PC-3 (cell line): ENCODE data around the gene CASZ1.

Experiments used
- EZH2 ChIP-seq: fragments of 300-600 bp; sonication (generic); IDR thresholded peaks from one replicate; pipeline ENCODE4 v1.6.1; 2017; ENCODE audit warnings: antibody characterized with exemption, mild to moderate bottlenecking, low read length; ENCODE audit not compliant: unreplicated experiment
- TF ChIP-seq, protein P1 (sequence below): fragments of 300-600 bp; sonication (generic); conservative IDR thresholded peaks from 2 replicates; pipeline ENCODE4 v1.5.1; 2017; ENCODE audit warnings: antibody characterized with exemption, low read depth, mild to moderate bottlenecking, low read length

DNA sequence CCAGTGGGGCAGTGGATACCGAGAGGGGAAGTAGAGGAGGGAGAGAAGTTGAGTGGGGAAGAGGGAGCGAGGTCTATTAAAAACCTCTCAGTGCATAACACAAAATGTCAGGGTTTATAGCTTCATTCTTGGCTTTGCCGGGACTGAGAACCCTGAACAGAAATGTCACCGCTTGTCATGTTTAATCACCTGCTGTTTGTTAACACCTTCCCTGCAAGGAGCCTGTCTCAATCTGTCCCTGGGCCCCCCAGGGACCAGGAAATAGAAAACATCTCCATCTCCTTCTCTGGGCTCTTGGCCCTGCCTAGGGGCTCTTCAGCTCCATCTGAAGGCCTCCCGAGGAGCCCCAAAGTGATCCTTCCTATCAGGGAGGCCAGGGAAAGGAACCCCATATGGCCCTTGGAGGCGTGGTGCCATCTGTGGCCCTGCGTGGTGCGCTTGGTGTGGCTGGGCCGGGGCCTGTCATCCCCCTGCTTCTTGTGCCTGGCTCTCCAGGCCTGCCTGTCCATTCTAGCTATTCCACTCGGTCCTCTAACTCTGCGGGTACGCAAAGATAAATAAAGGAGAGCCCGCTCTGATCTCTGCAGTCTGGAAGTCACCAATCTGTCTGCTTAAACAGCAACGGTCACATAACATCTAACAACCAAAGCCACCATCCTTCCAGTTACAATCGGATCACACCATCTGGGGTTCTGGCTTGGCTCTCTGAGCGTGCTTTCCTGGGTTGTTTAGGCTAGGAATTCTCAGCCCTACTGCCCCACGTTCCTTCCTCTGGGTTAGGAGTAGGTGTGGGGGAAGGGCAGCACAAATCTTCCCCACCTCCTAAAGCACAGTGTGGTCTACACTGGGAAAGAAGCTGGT is 113.8 kb downstream of the CASZ1 start:
- TF ChIP-seq, protein P1, sequence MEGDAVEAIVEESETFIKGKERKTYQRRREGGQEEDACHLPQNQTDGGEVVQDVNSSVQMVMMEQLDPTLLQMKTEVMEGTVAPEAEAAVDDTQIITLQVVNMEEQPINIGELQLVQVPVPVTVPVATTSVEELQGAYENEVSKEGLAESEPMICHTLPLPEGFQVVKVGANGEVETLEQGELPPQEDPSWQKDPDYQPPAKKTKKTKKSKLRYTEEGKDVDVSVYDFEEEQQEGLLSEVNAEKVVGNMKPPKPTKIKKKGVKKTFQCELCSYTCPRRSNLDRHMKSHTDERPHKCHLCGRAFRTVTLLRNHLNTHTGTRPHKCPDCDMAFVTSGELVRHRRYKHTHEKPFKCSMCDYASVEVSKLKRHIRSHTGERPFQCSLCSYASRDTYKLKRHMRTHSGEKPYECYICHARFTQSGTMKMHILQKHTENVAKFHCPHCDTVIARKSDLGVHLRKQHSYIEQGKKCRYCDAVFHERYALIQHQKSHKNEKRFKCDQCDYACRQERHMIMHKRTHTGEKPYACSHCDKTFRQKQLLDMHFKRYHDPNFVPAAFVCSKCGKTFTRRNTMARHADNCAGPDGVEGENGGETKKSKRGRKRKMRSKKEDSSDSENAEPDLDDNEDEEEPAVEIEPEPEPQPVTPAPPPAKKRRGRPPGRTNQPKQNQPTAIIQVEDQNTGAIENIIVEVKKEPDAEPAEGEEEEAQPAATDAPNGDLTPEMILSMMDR = no peak
- TF ChIP-seq EZH2 = no peak
